ENCODE results near the gene ATRIP. TPM values are rescaled to one million over a fixed set of nuclear protein-coding genes. Genes with fewer than 3 reads are reported as not detected.

ATRIP gene
- total and polyA plus RNA-seq, 2 of the 8 experiments (the other 6 are each of a cell fraction or from before 2014, with no cell fraction given) = 18.5 to 20.2 TPM

GRCh38 chr3:48467110-48467454 is 20.5 kb downstream of the ATRIP start (continued):
- TF ChIP-seq RNF2 (IDR thresholded peaks at IDR 0.05; ENCODE audit: borderline replicate concordance, low read depth, low read length, missing control alignments, poor library complexity, severe bottlenecking) (no peak), GTF2F1 (IDR thresholded peaks at IDR 0.05; ENCODE audit: borderline replicate concordance, low read depth, low read length) (no peak), BCL11A (IDR thresholded peaks at IDR 0.05; ENCODE audit: low read depth in 2 of 2, low read length in 2 of 2) (no peak)

Data from H1 (cell line).